Colon (tissue), 2 donors: ENCODE measurements around the gene SUPT16H.
"Not testable (repeated sequence)": the region's sequence is repeated elsewhere in the genome, so short reads cannot be mapped to it uniquely, and the experiment has no call there.

Experiments
- FAIRE-seq: peaks from 2 replicates; lab custom pipeline; 2012; peaks lifted over from hg19 to GRCh38; lab: Jason Lieb, UNC
- donor health status: control.
- donor health status: control.

SUPT16H gene

GRCh38 chr14:21383848-21384493 is at the start of gene SUPT16H:
SUPT16H (minus strand) TSS chr14:21384019; CDS start chr14:21383927, 92 bp downstream.
- FAIRE-seq = peak; percentile 18

GRCh38 chr14:21431126-21431525 is 47.3 kb upstream of the SUPT16H start:
- FAIRE-seq = no peak

- FAIRE-seq = no peak
Measured at GRCh38 chr14:21428930-21429329, 45.1 kb upstream of the SUPT16H start.

DNA sequence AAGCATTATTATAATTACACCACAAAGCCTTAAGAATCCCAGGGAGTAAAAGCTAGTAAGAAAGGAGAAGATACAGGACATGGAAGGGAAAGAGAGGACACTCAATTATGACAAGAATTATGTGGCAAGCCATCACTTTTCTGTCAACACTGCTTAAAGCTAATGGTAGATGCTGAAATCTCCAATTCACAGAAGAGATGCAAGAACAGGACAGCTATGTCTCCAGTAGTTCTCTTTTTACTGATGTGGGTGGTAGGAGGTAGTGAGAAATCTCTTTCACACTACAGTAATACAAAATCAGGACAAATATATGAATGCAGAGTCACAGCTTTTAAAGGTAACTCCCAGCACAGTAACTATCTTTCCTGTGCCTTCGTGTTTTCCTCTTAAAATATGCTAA is 42.9 kb upstream of the SUPT16H start:
- FAIRE-seq = no peak

DNA sequence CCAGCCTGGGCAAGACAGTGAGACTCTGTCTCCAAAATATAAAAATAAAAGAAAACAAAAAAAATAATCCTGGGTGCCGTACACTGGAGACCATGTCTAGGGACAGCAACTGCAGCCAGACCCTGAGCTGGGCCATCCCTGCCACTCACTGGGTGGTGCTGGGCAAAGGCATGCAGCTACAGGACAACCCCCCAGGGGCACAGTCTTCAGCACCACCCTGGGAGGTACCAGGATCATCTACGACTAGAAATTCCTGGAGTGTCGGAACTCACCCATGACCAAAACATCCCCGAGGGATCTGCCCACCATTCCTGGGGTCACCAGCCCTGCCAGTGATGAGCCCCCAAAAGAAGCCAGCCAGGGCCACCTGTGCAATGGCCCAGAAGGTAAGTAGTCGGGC is 35.7 kb upstream of the SUPT16H start:
- no peak for FAIRE-seq

- no peak for FAIRE-seq
Measured at GRCh38 chr14:21415329-21415728, 31.5 kb upstream of the SUPT16H start.

DNA sequence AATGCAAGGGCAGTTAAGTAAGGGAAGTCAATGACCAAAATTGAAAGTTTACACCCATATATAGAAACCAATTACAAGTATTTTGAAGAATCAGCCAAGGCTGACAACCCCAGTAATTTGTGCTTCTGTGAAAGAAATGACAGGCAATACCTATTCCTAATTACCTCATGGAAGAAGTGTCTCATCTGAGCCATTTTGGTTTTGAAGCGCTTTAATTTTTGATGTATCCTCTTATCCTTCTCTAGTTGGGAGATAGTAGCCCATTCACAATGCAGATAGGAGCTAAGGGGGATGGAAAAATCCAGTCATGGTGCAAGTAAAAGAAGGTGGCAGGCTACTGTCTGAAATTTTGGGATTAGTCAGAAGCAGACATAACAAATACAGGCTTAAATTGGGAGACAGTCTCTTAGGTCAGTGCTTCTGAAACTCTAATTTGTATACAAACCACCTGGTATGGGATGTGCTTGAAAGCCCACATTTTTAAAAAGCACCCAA is 30.4 kb upstream of the SUPT16H start:
- no peak for FAIRE-seq

DNA sequence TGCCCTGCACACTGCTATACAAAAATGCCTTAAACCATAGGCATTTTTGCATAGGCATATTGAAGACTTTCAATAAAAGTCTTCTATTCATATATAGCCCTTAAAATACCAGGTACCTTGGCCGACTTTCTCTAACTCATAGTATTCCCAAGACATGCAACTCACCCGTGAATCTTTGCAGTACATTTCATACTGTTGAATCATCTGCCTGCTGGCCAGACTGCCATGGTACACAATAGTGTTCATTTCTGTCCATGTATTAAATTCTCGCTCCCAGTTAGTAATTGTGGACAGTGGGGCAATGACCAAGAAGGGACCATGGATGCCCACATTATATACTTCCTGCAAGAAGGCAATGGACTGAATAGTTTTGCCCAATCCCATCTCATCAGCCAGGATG is 24.3 kb upstream of the SUPT16H start:
- FAIRE-seq = no peak

GRCh38 chr14:21406213-21406612 is 22.4 kb upstream of the SUPT16H start:
- no peak for FAIRE-seq

DNA sequence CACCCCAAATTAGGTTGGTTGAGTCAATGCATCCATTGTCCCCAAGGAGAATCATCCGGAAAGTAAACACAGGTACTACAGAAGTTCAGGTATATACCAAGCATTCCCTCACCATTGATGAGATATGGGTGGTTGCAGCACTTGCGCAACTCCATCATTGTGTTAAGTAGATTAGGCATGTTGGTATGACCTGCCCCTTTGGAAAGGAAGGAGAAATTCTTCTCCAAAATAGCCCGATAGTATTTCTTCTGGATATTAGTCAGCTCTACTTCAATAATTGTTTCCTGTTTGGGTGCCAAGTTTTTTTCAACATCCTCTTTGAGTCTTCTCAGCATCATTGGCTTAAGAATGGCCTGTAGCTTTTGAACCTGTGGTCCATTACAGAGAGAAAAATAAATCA is 21.3 kb upstream of the SUPT16H start:
- no peak for FAIRE-seq

DNA sequence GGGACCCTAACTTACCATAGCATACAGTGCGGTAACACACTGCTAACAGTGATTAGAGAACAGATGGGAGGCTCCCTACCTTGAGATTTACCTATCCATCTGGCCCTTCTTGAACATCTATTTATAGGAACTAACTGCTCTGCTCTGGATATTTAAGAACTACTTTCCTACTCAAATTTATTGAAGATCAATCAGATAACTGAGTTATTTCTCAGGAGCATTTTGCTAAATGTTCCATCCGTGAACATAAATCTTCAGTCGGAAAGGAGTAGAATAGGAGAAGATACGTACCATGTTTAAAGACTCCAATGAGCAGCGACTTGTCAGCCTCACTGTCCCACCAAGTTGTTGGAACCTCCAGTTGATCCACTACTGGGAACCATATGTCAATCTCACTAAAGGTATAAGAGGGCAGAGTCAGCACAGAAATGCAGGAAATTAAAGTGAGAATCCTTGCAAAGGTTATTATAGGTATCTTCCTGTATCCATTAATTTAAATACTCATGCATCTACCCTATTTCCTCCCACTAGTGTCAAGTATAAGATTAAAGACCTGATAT is 15.6 kb upstream of the SUPT16H start:
- no peak for FAIRE-seq

- no peak for FAIRE-seq
Measured at GRCh38 chr14:21398901-21399300, 15.1 kb upstream of the SUPT16H start.

DNA sequence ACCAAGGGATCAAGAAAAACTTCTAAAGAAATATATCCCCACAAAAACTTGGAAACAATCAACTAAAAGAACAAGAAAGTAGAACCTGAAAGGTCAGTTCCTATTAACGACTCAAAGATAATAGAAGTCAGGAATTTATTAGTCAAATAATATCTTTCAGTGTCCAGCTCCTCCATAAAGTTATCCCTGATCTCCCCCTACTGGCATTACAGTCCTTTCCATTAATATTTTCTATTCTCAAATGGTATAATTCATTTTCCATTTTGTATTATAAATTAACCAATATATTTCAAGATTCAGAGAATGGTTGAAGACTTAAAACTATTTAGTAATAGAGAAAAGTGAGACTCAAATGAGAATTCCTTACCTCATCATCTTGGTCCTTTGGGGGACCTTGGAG is 11.6 kb upstream of the SUPT16H start:
- FAIRE-seq = no peak

GRCh38 chr14:21385188-21385904 is 1.5 kb upstream of the SUPT16H start:
- no peak for FAIRE-seq

DNA sequence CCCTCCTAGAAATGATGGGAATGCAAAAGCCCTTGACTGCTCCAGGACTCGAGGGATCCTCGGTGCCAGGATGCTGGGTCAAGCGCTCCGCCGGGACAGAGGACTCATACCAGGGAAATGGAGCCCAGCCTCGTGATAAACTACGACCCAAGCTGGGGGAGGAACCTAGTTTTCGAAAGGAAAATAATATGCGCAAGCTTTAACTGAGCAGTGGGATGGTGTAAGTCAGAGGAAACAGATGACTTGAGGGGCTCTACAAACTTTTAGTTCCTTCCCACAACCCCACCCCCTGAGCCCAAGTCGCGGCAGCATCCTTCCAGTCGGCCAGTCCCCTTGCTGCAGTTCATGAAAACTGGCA is 654 bp upstream of the SUPT16H start:
- FAIRE-seq = no peak

DNA sequence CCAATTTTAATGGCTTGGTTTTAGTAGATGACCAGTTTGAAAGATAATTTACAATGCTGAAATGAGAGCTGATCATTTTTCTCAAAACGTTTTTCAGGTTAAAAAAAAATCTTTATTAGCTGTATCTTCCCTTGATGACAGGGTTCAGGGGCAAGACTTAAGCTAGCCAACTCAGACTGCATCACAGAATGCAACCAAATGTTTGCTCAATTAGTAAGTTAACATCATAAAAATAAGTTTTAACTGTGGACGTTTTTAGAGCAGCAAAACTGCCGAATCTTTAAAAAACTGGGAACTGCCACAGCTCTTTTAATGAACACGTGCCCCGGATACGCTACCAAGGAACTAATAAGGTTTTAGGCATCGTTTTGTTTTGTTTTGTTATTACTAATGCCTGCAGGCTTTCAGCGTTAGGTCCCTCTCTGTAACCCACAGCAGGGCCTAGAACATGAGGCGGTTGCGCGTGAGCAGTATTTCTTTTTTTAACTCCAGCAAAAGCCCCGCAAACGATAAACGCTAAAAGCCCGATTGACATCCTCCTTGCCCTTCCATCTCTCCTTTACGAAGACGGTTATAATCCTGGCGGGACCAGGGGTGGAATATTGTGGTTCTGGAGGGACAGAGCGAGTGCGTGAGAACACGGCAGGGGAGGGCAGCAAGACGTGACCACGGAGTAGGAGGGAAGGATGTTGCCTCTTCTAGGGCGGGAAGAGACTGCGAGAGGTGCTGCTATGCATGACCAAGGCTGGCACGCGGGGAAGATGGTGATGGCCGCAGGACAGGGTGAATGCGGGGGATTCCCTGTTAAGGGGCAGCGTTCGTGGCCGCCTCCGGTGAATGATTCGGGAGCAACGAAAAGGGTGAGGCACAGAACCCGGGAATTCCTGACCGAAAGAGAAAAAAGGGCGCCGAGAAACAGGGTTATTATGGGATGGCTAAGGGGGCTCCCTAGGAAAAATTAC is 652 bp downstream of the SUPT16H start:
- no peak for FAIRE-seq

GRCh38 chr14:21382095-21382494 is 1.7 kb downstream of the SUPT16H start:
- FAIRE-seq = no peak

- FAIRE-seq = no peak
Measured at GRCh38 chr14:21379338-21379737, 4.5 kb downstream of the SUPT16H start.

GRCh38 chr14:21373980-21374379 is 9.8 kb downstream of the SUPT16H start:
- no peak for FAIRE-seq

- FAIRE-seq = not testable (repeated sequence)
Measured at GRCh38 chr14:21372814-21373213, 11.0 kb downstream of the SUPT16H start.

GRCh38 chr14:21369949-21370679 is 13.7 kb downstream of the SUPT16H start:
- no peak for FAIRE-seq
